ENCODE measurements around the gene USP33.
"Not testable (repeated sequence)": the region's sequence is repeated elsewhere in the genome, so short reads cannot be mapped to it uniquely, and the experiment has no call there.

- not testable (repeated sequence) for TF ChIP-seq POLR2A, CTCF (IDR thresholded peaks at IDR 0.05)
These were observed 26.6 kb upstream of the USP33 start for GRCh38 chr1:77786093-77786741.

Data from heart left ventricle (tissue), 13 donors.